ENCODE measurements around the gene DNAJB13. TPM values are rescaled to one million over a fixed set of nuclear protein-coding genes. Genes with fewer than 3 reads are reported as not detected.

Gene DNAJB13
- total RNA-seq, 1 experiment from 2014 or later = 0.24 TPM

DNA sequence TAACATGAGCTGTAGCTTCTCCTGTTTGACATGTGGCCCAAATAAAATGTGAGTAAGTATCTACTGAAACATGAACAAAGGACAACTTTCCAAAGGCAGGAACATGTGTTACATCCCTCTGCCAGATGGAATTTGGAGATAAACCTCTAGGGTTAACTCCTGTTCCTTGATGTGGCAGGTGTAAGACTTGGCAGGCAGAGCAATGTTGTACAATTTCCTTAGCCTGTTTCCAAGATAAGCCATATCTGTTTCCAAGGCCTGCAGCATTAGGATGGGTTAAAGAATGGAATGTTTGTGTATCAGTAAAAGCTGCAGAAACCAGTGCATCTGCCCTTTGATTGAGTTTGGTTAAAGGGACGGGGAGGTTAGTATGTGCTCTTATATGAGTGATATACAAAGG is 8.8 kb upstream of the DNAJB13 start (continued):
- TF ChIP-seq, protein P1, sequence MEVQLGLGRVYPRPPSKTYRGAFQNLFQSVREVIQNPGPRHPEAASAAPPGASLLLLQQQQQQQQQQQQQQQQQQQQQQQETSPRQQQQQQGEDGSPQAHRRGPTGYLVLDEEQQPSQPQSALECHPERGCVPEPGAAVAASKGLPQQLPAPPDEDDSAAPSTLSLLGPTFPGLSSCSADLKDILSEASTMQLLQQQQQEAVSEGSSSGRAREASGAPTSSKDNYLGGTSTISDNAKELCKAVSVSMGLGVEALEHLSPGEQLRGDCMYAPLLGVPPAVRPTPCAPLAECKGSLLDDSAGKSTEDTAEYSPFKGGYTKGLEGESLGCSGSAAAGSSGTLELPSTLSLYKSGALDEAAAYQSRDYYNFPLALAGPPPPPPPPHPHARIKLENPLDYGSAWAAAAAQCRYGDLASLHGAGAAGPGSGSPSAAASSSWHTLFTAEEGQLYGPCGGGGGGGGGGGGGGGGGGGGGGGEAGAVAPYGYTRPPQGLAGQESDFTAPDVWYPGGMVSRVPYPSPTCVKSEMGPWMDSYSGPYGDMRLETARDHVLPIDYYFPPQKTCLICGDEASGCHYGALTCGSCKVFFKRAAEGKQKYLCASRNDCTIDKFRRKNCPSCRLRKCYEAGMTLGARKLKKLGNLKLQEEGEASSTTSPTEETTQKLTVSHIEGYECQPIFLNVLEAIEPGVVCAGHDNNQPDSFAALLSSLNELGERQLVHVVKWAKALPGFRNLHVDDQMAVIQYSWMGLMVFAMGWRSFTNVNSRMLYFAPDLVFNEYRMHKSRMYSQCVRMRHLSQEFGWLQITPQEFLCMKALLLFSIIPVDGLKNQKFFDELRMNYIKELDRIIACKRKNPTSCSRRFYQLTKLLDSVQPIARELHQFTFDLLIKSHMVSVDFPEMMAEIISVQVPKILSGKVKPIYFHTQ (CRISPR knock-in tag; IDR thresholded peaks at IDR 0.05) = no peak

- Mint-ChIP-seq H3K4me3 (no peak overlapping the region), H3K27ac (no peak overlapping the region), H3K36me3 (peaks cover 19% of the 10 kb centered on the region), H3K9me3 (peaks cover 52% of the 10 kb centered on the region), H3K27me3 (ENCODE audit: low read depth) (0 out of 2 replicates have a peak, but pooled peaks cover 3% of the 10 kb centered on the region), H3K4me1 (no peaks in the 10 kb centered on the region)
- CTCF ChIA-PET = interaction anchor here (3.1 kb wide), 1 partner anchor 13 kb away, joined by 8 read pairs; no protein-coding TSS in a partner anchor
- DNase-seq (ENCODE audit: low spot score) = no peak
- no peak for TF ChIP-seq MXD4 (CRISPR knock-in tag; IDR thresholded peaks at IDR 0.05; ENCODE audit: borderline replicate concordance)
- TF ChIP-seq, protein P2, sequence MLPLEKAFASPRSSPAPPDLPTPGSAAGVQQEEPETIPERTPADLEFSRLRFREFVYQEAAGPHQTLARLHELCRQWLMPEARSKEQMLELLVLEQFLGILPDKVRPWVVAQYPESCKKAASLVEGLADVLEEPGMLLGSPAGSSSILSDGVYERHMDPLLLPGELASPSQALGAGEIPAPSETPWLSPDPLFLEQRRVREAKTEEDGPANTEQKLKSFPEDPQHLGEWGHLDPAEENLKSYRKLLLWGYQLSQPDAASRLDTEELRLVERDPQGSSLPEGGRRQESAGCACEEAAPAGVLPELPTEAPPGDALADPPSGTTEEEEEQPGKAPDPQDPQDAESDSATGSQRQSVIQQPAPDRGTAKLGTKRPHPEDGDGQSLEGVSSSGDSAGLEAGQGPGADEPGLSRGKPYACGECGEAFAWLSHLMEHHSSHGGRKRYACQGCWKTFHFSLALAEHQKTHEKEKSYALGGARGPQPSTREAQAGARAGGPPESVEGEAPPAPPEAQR (CRISPR knock-in tag; IDR thresholded peaks at IDR 0.05) = no peak
- no peak for TF ChIP-seq ZNF121 (CRISPR knock-in tag; IDR thresholded peaks at IDR 0.05)
- TF ChIP-seq USF1 (CRISPR knock-in tag; IDR thresholded peaks at IDR 0.05) = no peak
- no peak for TF ChIP-seq ZNF396 (CRISPR knock-in tag; IDR thresholded peaks at IDR 0.05; ENCODE audit: borderline replicate concordance)
- TF ChIP-seq, protein P3, sequence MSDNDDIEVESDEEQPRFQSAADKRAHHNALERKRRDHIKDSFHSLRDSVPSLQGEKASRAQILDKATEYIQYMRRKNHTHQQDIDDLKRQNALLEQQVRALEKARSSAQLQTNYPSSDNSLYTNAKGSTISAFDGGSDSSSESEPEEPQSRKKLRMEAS (CRISPR knock-in tag; IDR thresholded peaks at IDR 0.05) = no peak
- TF ChIP-seq FOXK1 (CRISPR knock-in tag; IDR thresholded peaks at IDR 0.05) = no peak
- TF ChIP-seq NR1H2 (CRISPR knock-in tag; IDR thresholded peaks at IDR 0.05) = no peak
- TF ChIP-seq CBFB (CRISPR knock-in tag; IDR thresholded peaks at IDR 0.05; ENCODE audit: low read depth) = no peak
- TF ChIP-seq ZNF317 (CRISPR knock-in tag; IDR thresholded peaks at IDR 0.05; ENCODE audit: borderline replicate concordance, low read depth) = no peak
- TF ChIP-seq SOX15 (CRISPR knock-in tag; IDR thresholded peaks at IDR 0.05) = no peak
- no peak for TF ChIP-seq TEAD1 (CRISPR knock-in tag; IDR thresholded peaks at IDR 0.05)
- TF ChIP-seq, protein P4, sequence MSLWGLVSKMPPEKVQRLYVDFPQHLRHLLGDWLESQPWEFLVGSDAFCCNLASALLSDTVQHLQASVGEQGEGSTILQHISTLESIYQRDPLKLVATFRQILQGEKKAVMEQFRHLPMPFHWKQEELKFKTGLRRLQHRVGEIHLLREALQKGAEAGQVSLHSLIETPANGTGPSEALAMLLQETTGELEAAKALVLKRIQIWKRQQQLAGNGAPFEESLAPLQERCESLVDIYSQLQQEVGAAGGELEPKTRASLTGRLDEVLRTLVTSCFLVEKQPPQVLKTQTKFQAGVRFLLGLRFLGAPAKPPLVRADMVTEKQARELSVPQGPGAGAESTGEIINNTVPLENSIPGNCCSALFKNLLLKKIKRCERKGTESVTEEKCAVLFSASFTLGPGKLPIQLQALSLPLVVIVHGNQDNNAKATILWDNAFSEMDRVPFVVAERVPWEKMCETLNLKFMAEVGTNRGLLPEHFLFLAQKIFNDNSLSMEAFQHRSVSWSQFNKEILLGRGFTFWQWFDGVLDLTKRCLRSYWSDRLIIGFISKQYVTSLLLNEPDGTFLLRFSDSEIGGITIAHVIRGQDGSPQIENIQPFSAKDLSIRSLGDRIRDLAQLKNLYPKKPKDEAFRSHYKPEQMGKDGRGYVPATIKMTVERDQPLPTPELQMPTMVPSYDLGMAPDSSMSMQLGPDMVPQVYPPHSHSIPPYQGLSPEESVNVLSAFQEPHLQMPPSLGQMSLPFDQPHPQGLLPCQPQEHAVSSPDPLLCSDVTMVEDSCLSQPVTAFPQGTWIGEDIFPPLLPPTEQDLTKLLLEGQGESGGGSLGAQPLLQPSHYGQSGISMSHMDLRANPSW (CRISPR knock-in tag; conservative IDR thresholded peaks at IDR 0.05; ENCODE audit: low read depth) = no peak
- TF ChIP-seq FOXP4 (CRISPR knock-in tag; IDR thresholded peaks at IDR 0.05) = no peak
- TF ChIP-seq, protein P5, sequence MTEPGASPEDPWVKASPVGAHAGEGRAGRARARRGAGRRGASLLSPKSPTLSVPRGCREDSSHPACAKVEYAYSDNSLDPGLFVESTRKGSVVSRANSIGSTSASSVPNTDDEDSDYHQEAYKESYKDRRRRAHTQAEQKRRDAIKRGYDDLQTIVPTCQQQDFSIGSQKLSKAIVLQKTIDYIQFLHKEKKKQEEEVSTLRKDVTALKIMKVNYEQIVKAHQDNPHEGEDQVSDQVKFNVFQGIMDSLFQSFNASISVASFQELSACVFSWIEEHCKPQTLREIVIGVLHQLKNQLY (CRISPR knock-in tag; IDR thresholded peaks at IDR 0.05) = no peak
- TF ChIP-seq JUN (CRISPR knock-in tag; IDR thresholded peaks at IDR 0.05) = no peak
- no peak for TF ChIP-seq HMGA2 (CRISPR knock-in tag; IDR thresholded peaks at IDR 0.05)
- TF ChIP-seq NFYB (CRISPR knock-in tag; conservative IDR thresholded peaks at IDR 0.05; ENCODE audit: low read depth) = no peak
- ATAC-seq = no peak
- POLR2A ChIA-PET = no interaction called here
Observed at GRCh38 chr11:73944085-73944484, 6.7 kb upstream of the DNAJB13 start.

Measured in WTC11 (cell line).